ENCODE measurements around the gene FAM53C. TPM values are rescaled to one million over a fixed set of nuclear protein-coding genes. Genes with fewer than 3 reads are reported as not detected.
A peak's percentile ranks its signal among the peaks of the same experiment; 100 is the strongest.

The FAM53C gene
- polyA plus RNA-seq, 3 donors, result 24.9 to 92.2 (median 28.7) TPM

DNA sequence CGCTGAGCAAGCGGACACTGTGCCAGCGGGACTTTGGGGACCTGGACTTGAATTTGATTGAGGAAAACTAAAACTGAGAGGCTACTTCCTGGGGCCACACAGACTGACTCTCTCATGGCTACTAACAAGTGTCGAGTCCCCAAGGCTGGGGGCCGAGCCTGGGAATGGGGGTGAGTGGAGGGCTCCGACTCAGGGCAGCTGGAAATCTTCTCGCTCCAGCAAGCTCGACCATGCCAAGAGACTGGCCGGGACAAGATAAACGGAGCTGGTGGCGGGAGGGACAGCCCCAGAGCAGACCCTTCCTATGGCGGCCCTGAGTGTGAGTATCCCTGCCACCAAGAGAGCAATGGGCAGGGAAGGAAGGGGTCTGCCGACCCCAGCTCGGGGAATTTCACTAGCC, 8.8 kb downstream of the FAM53C start:
- Mint-ChIP-seq H3K4me3 (no peak overlapping the region), H3K4me1 (peaks cover 25% of the 10 kb centered on the region), H3K36me3 (peaks cover 57 to 77% of the 10 kb centered on the region in 2 donors), H3K27ac (peak overlapping the region in 2 of 7 donors; percentile 8 to 42), H3K9me3 (peaks cover 0 to 8% (median 3%) of the 10 kb centered on the region in 7 donors), H3K27me3 (ENCODE audit: low read depth in 3 of 3) (no peaks in the 10 kb centered on the region)
- no peak for DNase-seq
- TF ChIP-seq, protein P1, sequence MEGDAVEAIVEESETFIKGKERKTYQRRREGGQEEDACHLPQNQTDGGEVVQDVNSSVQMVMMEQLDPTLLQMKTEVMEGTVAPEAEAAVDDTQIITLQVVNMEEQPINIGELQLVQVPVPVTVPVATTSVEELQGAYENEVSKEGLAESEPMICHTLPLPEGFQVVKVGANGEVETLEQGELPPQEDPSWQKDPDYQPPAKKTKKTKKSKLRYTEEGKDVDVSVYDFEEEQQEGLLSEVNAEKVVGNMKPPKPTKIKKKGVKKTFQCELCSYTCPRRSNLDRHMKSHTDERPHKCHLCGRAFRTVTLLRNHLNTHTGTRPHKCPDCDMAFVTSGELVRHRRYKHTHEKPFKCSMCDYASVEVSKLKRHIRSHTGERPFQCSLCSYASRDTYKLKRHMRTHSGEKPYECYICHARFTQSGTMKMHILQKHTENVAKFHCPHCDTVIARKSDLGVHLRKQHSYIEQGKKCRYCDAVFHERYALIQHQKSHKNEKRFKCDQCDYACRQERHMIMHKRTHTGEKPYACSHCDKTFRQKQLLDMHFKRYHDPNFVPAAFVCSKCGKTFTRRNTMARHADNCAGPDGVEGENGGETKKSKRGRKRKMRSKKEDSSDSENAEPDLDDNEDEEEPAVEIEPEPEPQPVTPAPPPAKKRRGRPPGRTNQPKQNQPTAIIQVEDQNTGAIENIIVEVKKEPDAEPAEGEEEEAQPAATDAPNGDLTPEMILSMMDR (IDR thresholded peaks at IDR 0.05), result no peak
- Histone ChIP-seq H3K9ac (ENCODE audit: insufficient read depth, low read length, poor library complexity, severe bottlenecking) (no peak overlapping the region), H4K20me1 (ENCODE audit: insufficient read depth, low read length) (peaks cover 58% of the 10 kb centered on the region), H3K36me3 (replicated peaks in 1 of 2; ENCODE audit: control insufficient read depth in 1 of 2, insufficient read depth in 2 of 2, low read length in 2 of 2) (peaks cover 58 to 74% of the 10 kb centered on the region in 2 donors), H3K4me2 (replicated peaks; ENCODE audit: extremely low read depth, low read length, poor library complexity, severe bottlenecking) (no peak overlapping the region), H3K27ac (ENCODE audit: low read depth in 1 of 2, low read length in 2 of 2) (no peak overlapping the region), H3K4me3 (replicated peaks in 1 of 3; ENCODE audit: low read depth in 2 of 3, low read length in 3 of 3) (no peak overlapping the region), H3K4me1 (ENCODE audit: control insufficient read depth in 1 of 2, insufficient read depth in 2 of 2, low read length in 2 of 2) (peaks cover 11 to 14% of the 10 kb centered on the region in 2 donors), H3K79me2 (ENCODE audit: insufficient read depth, low read length) (peaks cover 19% of the 10 kb centered on the region), H2AFZ (ENCODE audit: insufficient read depth, low read depth, low read length, poor library complexity, severe bottlenecking) (no peak overlapping the region), H3K27me3 (ENCODE audit: control insufficient read depth in 2 of 2, insufficient read depth in 2 of 2, low read length in 2 of 2) (no peaks in the 10 kb centered on the region), H3K9me3 (replicated peaks in 1 of 2; ENCODE audit: control insufficient read depth in 1 of 2, insufficient read depth in 1 of 2, low read length in 2 of 2) (peaks cover 0 to 2% of the 10 kb centered on the region in 2 donors)
- intact Hi-C loops (cut with micrococcal nuclease), result no loop called here
- WGBS (ENCODE audit: insufficient coverage), result over 99% methylated on average over 11 of the region's 14 CpGs

DNA sequence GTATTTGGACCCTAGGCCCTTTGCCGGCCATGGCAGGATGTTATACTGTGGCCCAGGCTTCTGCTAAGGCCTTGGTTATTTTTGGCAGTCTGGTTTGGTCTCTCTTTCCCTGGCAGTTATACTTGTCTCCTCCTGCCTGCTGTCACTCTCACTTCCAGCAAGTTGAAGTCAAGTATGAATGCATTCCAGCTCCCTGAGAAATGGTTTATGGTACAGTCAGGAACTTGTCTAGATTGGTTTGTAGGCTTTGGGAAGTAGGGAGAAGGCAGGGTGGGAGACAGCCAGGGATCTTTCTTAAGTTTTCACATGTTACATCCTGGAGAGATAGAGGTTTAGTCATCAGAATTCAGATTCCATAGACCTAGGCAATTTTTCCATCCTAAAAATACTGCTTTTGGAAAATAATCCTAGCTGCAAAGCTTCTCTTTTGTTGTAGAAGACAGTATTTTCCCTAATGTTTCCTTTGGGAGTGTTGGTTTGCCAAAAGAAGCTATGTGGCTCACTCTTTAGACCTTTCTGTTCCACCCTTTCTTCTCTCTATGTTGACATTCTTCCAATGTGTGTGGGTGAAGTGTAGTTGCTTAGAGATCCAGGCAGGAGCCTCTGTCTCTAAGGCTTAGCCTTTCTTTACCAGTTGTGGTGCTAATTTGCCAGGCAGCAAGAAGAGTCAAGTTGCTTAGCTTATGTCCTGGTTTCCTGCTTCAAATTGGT, 11.9 kb downstream of the FAM53C start:
- intact Hi-C loops (cut with micrococcal nuclease), result loop anchor here in 1 of 2 donors (5.0 kb wide), 1 partner anchor 192 kb away; the partner anchor contains the start of gene ETF1
- Histone ChIP-seq H3K27ac (ENCODE audit: low read depth in 1 of 2, low read length in 2 of 2) (no peak overlapping the region), H3K4me3 (replicated peaks in 1 of 3; ENCODE audit: low read depth in 2 of 3, low read length in 3 of 3) (no peak overlapping the region), H3K36me3 (replicated peaks in 1 of 2; ENCODE audit: control insufficient read depth in 1 of 2, insufficient read depth in 2 of 2, low read length in 2 of 2) (peaks cover 43 to 46% of the 10 kb centered on the region in 2 donors), H2AFZ (ENCODE audit: insufficient read depth, low read depth, low read length, poor library complexity, severe bottlenecking) (no peak overlapping the region), H3K9me3 (replicated peaks in 1 of 2; ENCODE audit: control insufficient read depth in 1 of 2, insufficient read depth in 1 of 2, low read length in 2 of 2) (peaks cover 0 to 6% of the 10 kb centered on the region in 2 donors), H3K4me1 (ENCODE audit: control insufficient read depth in 1 of 2, insufficient read depth in 2 of 2, low read length in 2 of 2) (peaks cover 15 to 16% of the 10 kb centered on the region in 2 donors), H4K20me1 (ENCODE audit: insufficient read depth, low read length) (peaks cover 44% of the 10 kb centered on the region), H3K79me2 (ENCODE audit: insufficient read depth, low read length) (peaks cover 35% of the 10 kb centered on the region), H3K4me2 (replicated peaks; ENCODE audit: extremely low read depth, low read length, poor library complexity, severe bottlenecking) (no peak overlapping the region), H3K9ac (ENCODE audit: insufficient read depth, low read length, poor library complexity, severe bottlenecking) (no peak overlapping the region), H3K27me3 (ENCODE audit: control insufficient read depth in 2 of 2, insufficient read depth in 2 of 2, low read length in 2 of 2) (no peaks in the 10 kb centered on the region)
- Mint-ChIP-seq H3K4me1 (peaks cover 28% of the 10 kb centered on the region), H3K4me3 (no peak overlapping the region), H3K9me3 (peaks cover 4 to 13% (median 8%) of the 10 kb centered on the region in 7 donors), H3K27me3 (ENCODE audit: low read depth in 3 of 3) (no peaks in the 10 kb centered on the region), H3K36me3 (peaks cover 41 to 50% of the 10 kb centered on the region in 2 donors), H3K27ac (peak overlapping the region in 5 of 7 donors; percentile 20 to 81 (median 56))
- 75% methylated on average over 1 of the region's 1 CpG for WGBS (ENCODE audit: insufficient coverage)
- no peak for DNase-seq
- TF ChIP-seq, protein P1 (IDR thresholded peaks at IDR 0.05), result no peak

Measured in CD14-positive monocyte (primary cell).